Keratinocyte (primary cell): ENCODE data around the gene EIF3C.
"Not testable (repeated sequence)": the region's sequence is repeated elsewhere in the genome, so short reads cannot be mapped to it uniquely, and the experiment has no call there.

Experiments
- EZH2 ChIP-seq: IDR thresholded peaks from one replicate; pipeline ENCODE4 v1.6.1; 2012; ENCODE audit warnings: inconsistent platforms, mild to moderate bottlenecking, low read length, moderate library complexity
- TF ChIP-seq, protein P1 (sequence below), 3 experiments: IDR thresholded peaks in 1 of 3; conservative IDR thresholded peaks in 1 of 3; optimal IDR thresholded peaks in 1 of 3; 2 replicates in 2 of 3; 3 replicates in 1 of 3; pipeline versions ENCODE3 to v1.5.1; 2011; ENCODE audit warnings: low read length in 3 of 3, mild to moderate bottlenecking in 3 of 3, moderate library complexity in 2 of 3, control low read depth in 1 of 3, inconsistent platforms in 1 of 3; ENCODE audit not compliant: insufficient read depth in 2 of 3; ENCODE audit errors: extremely low read depth in 1 of 3

DNA sequence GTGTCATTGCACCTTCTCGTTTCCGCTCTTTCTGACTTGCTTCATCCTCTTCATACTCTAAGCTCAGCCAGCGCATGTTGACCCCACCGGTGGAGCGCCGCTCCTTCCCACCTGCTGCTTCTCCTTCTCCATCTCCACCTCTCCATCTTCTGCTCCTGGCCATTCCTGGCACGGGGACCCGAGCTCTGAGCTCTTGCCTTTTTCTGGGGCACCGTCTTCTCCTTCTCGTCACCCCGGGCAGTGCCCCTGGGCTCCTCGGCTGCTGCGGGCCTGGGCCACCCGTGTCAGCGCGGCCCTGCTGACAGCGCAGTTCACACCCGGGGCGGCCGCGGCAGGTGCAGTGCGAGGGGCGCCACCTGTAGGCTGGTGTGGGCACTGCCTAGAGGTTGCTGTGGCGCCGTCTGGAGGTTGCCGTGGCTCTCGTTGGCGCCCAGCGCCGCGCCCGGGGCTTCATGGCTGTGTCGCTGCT is 38.8 kb downstream of the EIF3C start:
- TF ChIP-seq EZH2: not testable (repeated sequence)
- TF ChIP-seq, protein P1, sequence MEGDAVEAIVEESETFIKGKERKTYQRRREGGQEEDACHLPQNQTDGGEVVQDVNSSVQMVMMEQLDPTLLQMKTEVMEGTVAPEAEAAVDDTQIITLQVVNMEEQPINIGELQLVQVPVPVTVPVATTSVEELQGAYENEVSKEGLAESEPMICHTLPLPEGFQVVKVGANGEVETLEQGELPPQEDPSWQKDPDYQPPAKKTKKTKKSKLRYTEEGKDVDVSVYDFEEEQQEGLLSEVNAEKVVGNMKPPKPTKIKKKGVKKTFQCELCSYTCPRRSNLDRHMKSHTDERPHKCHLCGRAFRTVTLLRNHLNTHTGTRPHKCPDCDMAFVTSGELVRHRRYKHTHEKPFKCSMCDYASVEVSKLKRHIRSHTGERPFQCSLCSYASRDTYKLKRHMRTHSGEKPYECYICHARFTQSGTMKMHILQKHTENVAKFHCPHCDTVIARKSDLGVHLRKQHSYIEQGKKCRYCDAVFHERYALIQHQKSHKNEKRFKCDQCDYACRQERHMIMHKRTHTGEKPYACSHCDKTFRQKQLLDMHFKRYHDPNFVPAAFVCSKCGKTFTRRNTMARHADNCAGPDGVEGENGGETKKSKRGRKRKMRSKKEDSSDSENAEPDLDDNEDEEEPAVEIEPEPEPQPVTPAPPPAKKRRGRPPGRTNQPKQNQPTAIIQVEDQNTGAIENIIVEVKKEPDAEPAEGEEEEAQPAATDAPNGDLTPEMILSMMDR (optimal IDR thresholded peaks at IDR 0.05 in 1 of 3, IDR thresholded peaks at IDR 0.05 in 1 of 3, conservative IDR thresholded peaks at IDR 0.05 in 1 of 3; ENCODE audit: extremely low read depth in 1 of 3, insufficient read depth in 2 of 3, low read length in 3 of 3): not testable (repeated sequence)
